Right kidney (tissue), 1 donor: ENCODE data around the gene ASTN2.

Experiments used
- DNase-seq: peaks from one replicate; pipeline ENCODE4 v3.0.0-alpha.2; 2016

Gene ASTN2

GRCh38 chr9:117114768-117115167, 300.1 kb downstream of the ASTN2 start:
- no peak for DNase-seq

GRCh38 chr9:117104716-117105495, 310.0 kb downstream of the ASTN2 start:
- DNase-seq = no peak

GRCh38 chr9:117104206-117104605, 310.7 kb downstream of the ASTN2 start:
- DNase-seq = no peak

DNA sequence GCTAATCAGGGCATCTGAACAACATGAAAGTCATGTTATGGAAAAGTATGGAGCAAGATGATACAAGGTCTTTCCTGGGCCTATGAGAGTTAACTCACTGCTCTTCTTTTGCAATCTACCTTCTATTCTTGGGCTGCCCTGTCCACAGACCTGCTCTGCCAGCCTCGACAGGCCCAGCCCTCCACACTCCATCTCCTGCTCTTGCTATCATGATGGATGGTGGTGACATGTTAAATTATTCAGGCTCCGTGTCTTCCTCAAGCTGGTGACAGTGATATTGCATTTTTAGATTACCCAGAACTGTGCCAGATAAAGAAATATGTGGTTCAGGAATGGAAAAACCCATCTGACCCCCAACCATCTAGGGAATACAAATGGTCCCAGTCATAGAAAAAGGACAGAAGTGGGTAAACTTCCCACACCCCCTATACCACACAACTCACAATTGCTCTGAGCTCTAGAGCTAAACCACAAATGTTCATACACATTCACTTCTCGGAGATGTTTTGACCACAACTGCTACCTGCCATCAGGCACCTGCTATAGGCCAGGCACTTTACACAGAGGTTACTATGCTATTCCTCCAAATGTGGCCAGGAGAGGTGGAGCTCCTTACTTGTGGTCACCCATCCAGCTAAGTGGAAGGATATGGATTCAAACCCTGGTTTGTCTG, 311.3 kb downstream of the ASTN2 start:
- DNase-seq = no peak

DNA sequence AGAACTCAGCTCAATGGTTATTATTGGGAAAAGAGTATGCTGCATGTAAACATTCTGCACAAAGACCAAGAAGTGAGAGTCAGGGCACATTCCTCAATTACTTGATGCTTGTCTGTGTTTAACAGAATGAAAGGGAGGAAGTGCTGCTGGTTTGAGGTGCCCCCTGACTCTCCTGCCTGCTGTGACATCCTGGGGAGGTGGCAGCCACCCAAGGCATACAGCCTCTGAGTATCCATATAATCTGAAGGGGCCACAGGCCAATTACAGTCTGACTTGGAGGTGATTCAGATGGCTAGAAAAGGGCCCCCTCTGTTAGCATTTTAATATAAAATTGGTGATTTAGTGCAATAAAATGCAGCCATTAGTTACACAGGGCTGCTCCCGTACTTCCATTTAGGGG, 313.8 kb downstream of the ASTN2 start:
- DNase-seq = no peak

- no peak for DNase-seq
Measured at GRCh38 chr9:117098331-117098730, 316.5 kb downstream of the ASTN2 start.

- DNase-seq = no peak
Measured at GRCh38 chr9:117097761-117098160, 317.1 kb downstream of the ASTN2 start.

- no peak for DNase-seq
Measured at GRCh38 chr9:117096138-117096537, 318.7 kb downstream of the ASTN2 start.

GRCh38 chr9:117095081-117095480, 319.8 kb downstream of the ASTN2 start:
- DNase-seq = no peak

- DNase-seq = no peak
Measured at GRCh38 chr9:117093891-117094844, 320.7 kb downstream of the ASTN2 start.

DNA sequence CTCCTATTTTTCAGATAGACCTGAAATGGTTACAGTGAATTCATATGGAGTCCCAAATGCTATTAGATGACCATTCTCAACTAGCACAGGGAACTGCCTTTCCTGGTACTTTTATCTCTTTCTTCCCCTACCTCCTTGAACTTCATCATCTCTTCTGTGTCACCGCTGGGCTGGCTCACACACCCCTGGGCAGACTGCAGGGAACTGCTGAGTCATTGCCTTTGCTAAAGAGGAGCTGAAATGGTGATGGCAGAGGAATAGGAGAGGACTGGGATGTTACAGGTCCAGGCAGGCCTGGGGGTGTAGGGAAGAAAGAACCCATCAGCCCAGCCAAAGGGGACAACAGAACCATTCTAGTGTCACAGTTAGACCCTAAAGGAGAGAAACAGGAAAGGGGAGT, 322.3 kb downstream of the ASTN2 start:
- DNase-seq = no peak

DNA sequence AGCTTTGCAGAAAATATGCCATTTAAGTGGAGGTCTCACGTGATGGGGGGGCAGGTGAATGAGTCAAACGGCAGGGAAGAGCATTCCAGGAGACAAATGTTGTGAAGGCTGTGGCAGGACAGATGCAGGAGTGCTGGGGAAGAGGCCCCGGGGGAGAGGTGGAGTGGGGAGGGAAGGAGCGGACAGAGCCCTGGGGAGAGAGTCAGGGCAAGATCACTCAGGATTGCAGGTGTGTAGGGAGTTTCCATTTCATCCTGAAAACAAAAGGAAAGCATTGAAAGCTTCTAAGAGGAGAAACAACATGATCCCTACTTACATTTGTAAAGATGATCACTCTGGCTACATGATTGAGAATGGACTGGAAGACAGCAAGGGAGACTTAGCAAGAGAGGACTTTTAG, 323.3 kb downstream of the ASTN2 start:
- DNase-seq = no peak

DNA sequence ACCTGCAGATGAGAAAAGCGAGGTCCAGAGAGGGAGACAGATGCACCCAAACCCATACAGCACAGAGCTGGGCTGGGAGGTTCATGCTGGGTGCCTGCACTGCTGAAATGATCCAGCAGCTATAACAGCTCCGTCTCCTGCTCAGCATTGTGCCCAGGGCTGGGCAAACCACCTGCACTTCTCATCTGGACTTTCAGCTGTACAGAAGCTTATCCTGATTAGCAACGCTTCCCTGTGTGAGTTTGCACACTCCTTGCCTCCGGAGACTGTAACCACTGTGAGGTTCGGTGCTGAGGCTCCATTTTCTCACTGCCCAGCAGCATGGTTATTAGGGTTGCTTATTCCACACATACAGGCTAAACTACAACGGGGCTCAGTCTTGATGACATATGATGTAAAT, 326.1 kb downstream of the ASTN2 start:
- DNase-seq = no peak

GRCh38 chr9:117088140-117088539, 326.7 kb downstream of the ASTN2 start:
- no peak for DNase-seq

GRCh38 chr9:117084221-117084620, 330.6 kb downstream of the ASTN2 start:
- no peak for DNase-seq

GRCh38 chr9:117083559-117083958, 331.3 kb downstream of the ASTN2 start:
- DNase-seq = no peak

DNA sequence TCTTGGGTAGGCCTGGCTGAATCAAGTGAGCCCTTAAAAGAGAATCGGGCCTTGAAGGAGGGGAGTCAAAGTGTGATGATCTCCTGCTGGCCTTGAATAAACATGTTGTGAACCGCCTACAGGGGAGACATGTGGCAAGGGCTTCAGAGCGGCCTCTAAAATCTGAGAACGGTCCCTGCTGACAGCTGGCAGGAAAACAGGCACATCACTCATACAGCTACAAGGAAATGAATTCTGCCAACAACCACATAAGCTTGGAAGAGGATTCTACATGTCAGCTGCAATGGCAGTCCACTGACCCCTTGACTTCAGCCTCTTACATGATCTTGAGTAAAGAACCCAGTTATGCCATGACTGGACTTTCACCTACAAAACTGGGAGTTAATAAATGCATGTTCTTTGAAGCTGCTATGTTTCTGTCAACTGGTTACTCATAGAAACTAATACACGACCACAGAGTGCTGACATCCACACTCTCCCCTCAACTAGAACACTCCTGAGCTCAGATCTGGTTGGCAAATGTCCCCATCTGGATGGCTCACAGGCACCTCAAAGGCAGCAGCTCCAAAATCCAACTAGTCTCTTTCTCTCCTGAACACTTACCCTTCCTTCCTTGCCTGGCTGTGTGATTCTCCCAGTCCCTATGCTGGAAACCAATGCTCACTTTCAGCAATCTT, 333.1 kb downstream of the ASTN2 start:
- DNase-seq = no peak

GRCh38 chr9:117080765-117081390, 334.0 kb downstream of the ASTN2 start:
- DNase-seq = no peak

DNA sequence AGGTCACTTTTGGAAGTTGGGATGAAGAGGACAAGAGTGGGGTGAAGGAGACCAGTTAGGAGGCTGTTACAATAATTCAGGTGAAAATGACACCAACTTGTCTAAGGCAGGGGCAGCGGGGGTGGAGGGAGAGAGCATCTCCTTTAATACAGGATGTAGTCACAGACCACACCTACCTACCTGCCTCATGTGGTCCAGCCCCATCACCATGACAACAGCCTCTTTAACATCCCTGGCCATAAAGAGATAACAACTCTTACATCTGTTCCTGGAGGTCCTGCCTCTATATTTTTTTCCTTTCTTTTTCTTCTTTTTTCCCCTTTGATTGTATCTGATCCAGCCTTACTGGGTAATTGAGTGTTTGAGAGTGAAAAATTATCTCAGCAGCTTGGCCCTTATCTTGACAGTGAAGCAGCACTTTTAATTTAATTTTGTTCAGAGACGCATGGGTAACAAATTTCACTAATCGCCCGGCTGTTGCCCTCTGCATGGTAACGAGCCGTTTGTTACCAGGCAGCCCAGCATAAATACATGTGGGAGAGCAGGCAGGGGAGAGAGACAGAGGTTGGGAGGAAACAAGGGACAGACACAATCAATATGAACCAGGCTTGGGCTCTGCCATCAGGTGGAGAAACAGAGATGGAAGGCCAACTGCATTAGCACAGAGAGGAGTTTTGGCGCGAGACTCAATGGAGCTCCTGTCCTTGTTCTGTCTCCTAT, 338.1 kb downstream of the ASTN2 start:
- DNase-seq = no peak

DNA sequence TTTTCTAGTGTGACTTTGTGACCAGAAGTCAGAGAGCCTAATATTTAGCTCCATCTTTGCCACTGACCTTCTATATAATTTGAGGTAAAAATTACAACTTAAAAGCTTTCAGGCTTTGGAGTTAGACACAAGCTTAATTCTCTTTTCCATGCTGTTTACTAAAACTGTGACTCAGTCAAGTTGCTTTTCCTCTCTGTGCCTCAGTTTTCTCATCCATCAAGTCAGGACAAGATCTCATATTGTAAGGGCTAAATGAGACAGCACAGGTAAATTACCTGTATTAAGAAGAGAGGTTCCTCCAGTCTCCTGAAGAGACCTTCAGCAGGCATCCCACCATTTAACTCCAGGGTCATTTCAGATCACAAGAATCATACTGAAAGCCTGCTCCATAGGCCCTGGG, 339.2 kb downstream of the ASTN2 start:
- no peak for DNase-seq
